Measurements from ENCODE around the gene DLEC1. TPM values are rescaled to one million over a fixed set of nuclear protein-coding genes. Genes with fewer than 3 reads are reported as not detected.

Gene DLEC1
- 0.08 TPM for polyA plus RNA-seq (2012; ENCODE audit: low read depth, missing spikeins)

- FAIRE-seq (peak; percentile 88), DNase-seq (ENCODE audit: insufficient read length, low spot score) (peak; percentile 79)
- no peak for TF ChIP-seq POLR2AphosphoS5 (IDR thresholded peaks at IDR 0.05; ENCODE audit: low read depth, low read length)
- no peak for TF ChIP-seq POU2F2 (IDR thresholded peaks at IDR 0.05; ENCODE audit: low read depth, low read length)
- TF ChIP-seq TAF1 (IDR thresholded peaks at IDR 0.05; ENCODE audit: low read depth, low read length): no peak
- TF ChIP-seq PAX5 (IDR thresholded peaks at IDR 0.05; ENCODE audit: insufficient read depth, low read length, severe bottlenecking): no peak
- TF ChIP-seq SPI1 (IDR thresholded peaks at IDR 0.05; ENCODE audit: low read depth, low read length): no peak
- TF ChIP-seq POLR2A (IDR thresholded peaks at IDR 0.05; ENCODE audit: low read depth, low read length): no peak
Measured at GRCh38 chr3:38039101-38039898, at the start of gene DLEC1. DLEC1 (plus strand) TSS chr3:38039208; CDS start chr3:38039226, 18 bp downstream.

GRCh38 chr3:37989821-37990480 lies 49.1 kb upstream of the DLEC1 start:
- no peak for FAIRE-seq
- no peak for DNase-seq (ENCODE audit: insufficient read length, low spot score)
- TF ChIP-seq POU2F2 (IDR thresholded peaks at IDR 0.05; ENCODE audit: low read depth, low read length): no peak

- DNase-seq (ENCODE audit: insufficient read length, low spot score): no peak
- TF ChIP-seq POLR2A (IDR thresholded peaks at IDR 0.05; ENCODE audit: low read depth, low read length): no peak
- no peak for TF ChIP-seq SPI1 (IDR thresholded peaks at IDR 0.05; ENCODE audit: low read depth, low read length)
- TF ChIP-seq TAF1 (IDR thresholded peaks at IDR 0.05; ENCODE audit: low read depth, low read length): no peak
- no peak for TF ChIP-seq POLR2AphosphoS5 (IDR thresholded peaks at IDR 0.05; ENCODE audit: low read depth, low read length)
- TF ChIP-seq POU2F2 (IDR thresholded peaks at IDR 0.05; ENCODE audit: low read depth, low read length): no peak
- TF ChIP-seq PAX5 (IDR thresholded peaks at IDR 0.05; ENCODE audit: insufficient read depth, low read length, severe bottlenecking): no peak
- FAIRE-seq: no peak
Measured at GRCh38 chr3:37990527-37990926, 48.5 kb upstream of the DLEC1 start, which contains the start of gene VILL. VILL (plus strand) TSS chr3:37990786; CDS start chr3:37993673, 2,887 bp downstream.

- FAIRE-seq: no peak
- DNase-seq (ENCODE audit: insufficient read length, low spot score): no peak
- TF ChIP-seq POLR2AphosphoS5 (IDR thresholded peaks at IDR 0.05; ENCODE audit: low read depth, low read length) (no peak), SPI1 (IDR thresholded peaks at IDR 0.05; ENCODE audit: low read depth, low read length) (no peak), POLR2A (IDR thresholded peaks at IDR 0.05; ENCODE audit: low read depth, low read length) (no peak), POU2F2 (IDR thresholded peaks at IDR 0.05; ENCODE audit: low read depth, low read length) (no peak), TAF1 (IDR thresholded peaks at IDR 0.05; ENCODE audit: low read depth, low read length) (no peak), PAX5 (IDR thresholded peaks at IDR 0.05; ENCODE audit: insufficient read depth, low read length, severe bottlenecking) (no peak)
Measured at GRCh38 chr3:37991109-37991508, 47.9 kb upstream of the DLEC1 start.

- no peak for DNase-seq (ENCODE audit: insufficient read length, low spot score)
- FAIRE-seq: no peak
- no peak for TF ChIP-seq PAX5 (IDR thresholded peaks at IDR 0.05; ENCODE audit: insufficient read depth, low read length, severe bottlenecking)
- TF ChIP-seq TAF1 (IDR thresholded peaks at IDR 0.05; ENCODE audit: low read depth, low read length): no peak
- no peak for TF ChIP-seq SPI1 (IDR thresholded peaks at IDR 0.05; ENCODE audit: low read depth, low read length)
- no peak for TF ChIP-seq POLR2AphosphoS5 (IDR thresholded peaks at IDR 0.05; ENCODE audit: low read depth, low read length)
- TF ChIP-seq POU2F2 (IDR thresholded peaks at IDR 0.05; ENCODE audit: low read depth, low read length): no peak
- TF ChIP-seq POLR2A (IDR thresholded peaks at IDR 0.05; ENCODE audit: low read depth, low read length): no peak
Measured at GRCh38 chr3:37991823-37992222, 47.2 kb upstream of the DLEC1 start.

GRCh38 chr3:37992271-37993066 lies 46.5 kb upstream of the DLEC1 start:
- no peak for DNase-seq (ENCODE audit: insufficient read length, low spot score)

GRCh38 chr3:37993067-37993455 lies 45.9 kb upstream of the DLEC1 start:
- no peak for FAIRE-seq

More at GRCh38 chr3:37992271-37993066, 46.5 kb upstream of the DLEC1 start:
- FAIRE-seq: no peak
- TF ChIP-seq POU2F2 (IDR thresholded peaks at IDR 0.05; ENCODE audit: low read depth, low read length): no peak
- TF ChIP-seq PAX5 (IDR thresholded peaks at IDR 0.05; ENCODE audit: insufficient read depth, low read length, severe bottlenecking): no peak
- TF ChIP-seq TAF1 (IDR thresholded peaks at IDR 0.05; ENCODE audit: low read depth, low read length): no peak
- TF ChIP-seq POLR2A (IDR thresholded peaks at IDR 0.05; ENCODE audit: low read depth, low read length): no peak
- no peak for TF ChIP-seq SPI1 (IDR thresholded peaks at IDR 0.05; ENCODE audit: low read depth, low read length)
- TF ChIP-seq POLR2AphosphoS5 (IDR thresholded peaks at IDR 0.05; ENCODE audit: low read depth, low read length): no peak

GRCh38 chr3:37993460-37993819 lies 45.6 kb upstream of the DLEC1 start:
- no peak for FAIRE-seq

More at GRCh38 chr3:37993067-37993455, 45.9 kb upstream of the DLEC1 start:
- DNase-seq (ENCODE audit: insufficient read length, low spot score): no peak
- TF ChIP-seq POLR2AphosphoS5 (IDR thresholded peaks at IDR 0.05; ENCODE audit: low read depth, low read length) (no peak), TAF1 (IDR thresholded peaks at IDR 0.05; ENCODE audit: low read depth, low read length) (no peak), SPI1 (IDR thresholded peaks at IDR 0.05; ENCODE audit: low read depth, low read length) (no peak), PAX5 (IDR thresholded peaks at IDR 0.05; ENCODE audit: insufficient read depth, low read length, severe bottlenecking) (no peak), POU2F2 (IDR thresholded peaks at IDR 0.05; ENCODE audit: low read depth, low read length) (no peak), POLR2A (IDR thresholded peaks at IDR 0.05; ENCODE audit: low read depth, low read length) (no peak)

More at GRCh38 chr3:37993460-37993819, 45.6 kb upstream of the DLEC1 start:
- TF ChIP-seq TAF1 (IDR thresholded peaks at IDR 0.05; ENCODE audit: low read depth, low read length) (no peak), POLR2AphosphoS5 (IDR thresholded peaks at IDR 0.05; ENCODE audit: low read depth, low read length) (no peak), POLR2A (IDR thresholded peaks at IDR 0.05; ENCODE audit: low read depth, low read length) (no peak)
- no peak for DNase-seq (ENCODE audit: insufficient read length, low spot score)
